HG02678 (cell line): ENCODE data around the gene FMNL3.
"Not testable (repeated sequence)": the region's sequence is repeated elsewhere in the genome, so short reads cannot be mapped to it uniquely, and the experiment has no call there.

ENCODE experiments used
- ATAC-seq: cut with Tn5 transposase; IDR thresholded peaks from one replicate; pipeline ENCODE4 v1.9.1; 2021; ENCODE audit warnings: mild to moderate bottlenecking, moderate library complexity; ENCODE audit not compliant: unreplicated experiment

The FMNL3 gene

GRCh38 chr12:49720214-49720613 lies 13.0 kb upstream of the FMNL3 start:
- ATAC-seq, result no peak

- not testable (repeated sequence) for ATAC-seq
Observed at GRCh38 chr12:49717800-49718199, 10.6 kb upstream of the FMNL3 start.

GRCh38 chr12:49716553-49716952 lies 9.3 kb upstream of the FMNL3 start:
- no peak for ATAC-seq

- ATAC-seq, result not testable (repeated sequence)
Observed at GRCh38 chr12:49713952-49714351, 6.7 kb upstream of the FMNL3 start.

- no peak for ATAC-seq
Observed at GRCh38 chr12:49708851-49709250, 1.6 kb upstream of the FMNL3 start.

GRCh38 chr12:49707812-49708147 lies 575 bp upstream of the FMNL3 start:
- no peak for ATAC-seq

GRCh38 chr12:49706351-49707127 lies 666 bp downstream of the FMNL3 start:
- peak; percentile 14 for ATAC-seq

- ATAC-seq, result no peak
Observed at GRCh38 chr12:49705479-49706134, 1.6 kb downstream of the FMNL3 start.

- ATAC-seq, result no peak
Observed at GRCh38 chr12:49703647-49704137, 3.5 kb downstream of the FMNL3 start.

GRCh38 chr12:49702676-49703215 lies 4.5 kb downstream of the FMNL3 start:
- ATAC-seq, result no peak

GRCh38 chr12:49702009-49702408 lies 5.2 kb downstream of the FMNL3 start:
- no peak for ATAC-seq

GRCh38 chr12:49698619-49699545 lies 8.3 kb downstream of the FMNL3 start:
- peak; percentile 77 for ATAC-seq

- no peak for ATAC-seq
Observed at GRCh38 chr12:49697808-49698207, 9.4 kb downstream of the FMNL3 start.

- no peak for ATAC-seq
Observed at GRCh38 chr12:49696723-49697122, 10.5 kb downstream of the FMNL3 start.

GRCh38 chr12:49693931-49694444 lies 13.2 kb downstream of the FMNL3 start:
- ATAC-seq, result no peak

GRCh38 chr12:49692851-49693250 lies 14.4 kb downstream of the FMNL3 start:
- no peak for ATAC-seq

- ATAC-seq, result no peak
Observed at GRCh38 chr12:49689785-49690184, 17.4 kb downstream of the FMNL3 start.

GRCh38 chr12:49689237-49689636 lies 18.0 kb downstream of the FMNL3 start:
- ATAC-seq, result no peak

GRCh38 chr12:49687941-49688340 lies 19.3 kb downstream of the FMNL3 start:
- no peak for ATAC-seq

GRCh38 chr12:49684310-49684854 lies 22.8 kb downstream of the FMNL3 start:
- ATAC-seq, result no peak
